HCT116 (cell line): ENCODE measurements around the gene EGFLAM.

Source experiments
- CEBPB ChIP-seq: IDR thresholded peaks from 2 replicates; pipeline ENCODE4 v1.6.1; 2012; ENCODE audit warnings: low read depth
- CTCF ChIP-seq, 3 experiments: fragments of 200-600 bp in 1 of 3; sonication (generic) in 1 of 3; IDR thresholded peaks in 2 of 3; conservative IDR thresholded peaks in 1 of 3; 2 replicates each; pipeline ENCODE4 v1.5.1; 2012 to 2017; ENCODE audit warnings: low read depth in 2 of 3, low read length in 2 of 3, antibody characterized with exemption in 1 of 3, borderline replicate concordance in 1 of 3, control low read depth in 1 of 3, mild to moderate bottlenecking in 1 of 3, mixed read lengths in 1 of 3, mixed run types in 1 of 3, moderate library complexity in 1 of 3; ENCODE audit not compliant: insufficient read depth in 1 of 3
- ELF1 ChIP-seq: IDR thresholded peaks from 2 replicates; pipeline ENCODE4 v1.6.1; 2012; ENCODE audit warnings: low read depth, borderline replicate concordance
- EZH2 ChIP-seq: fragments of 200-600 bp; sonication (generic); IDR thresholded peaks from 2 replicates; pipeline ENCODE4 v1.6.1; 2017; ENCODE audit warnings: antibody characterized with exemption, mixed run types
- MAX ChIP-seq: IDR thresholded peaks from 2 replicates; pipeline ENCODE4 v1.6.1; 2012
- POLR2A ChIP-seq: IDR thresholded peaks from 2 replicates; pipeline ENCODE4 v1.7.0; 2011; ENCODE audit warnings: borderline replicate concordance; ENCODE audit not compliant: insufficient read depth, insufficient read length; ENCODE audit errors: extremely low read depth
- POLR2AphosphoS5 ChIP-seq: IDR thresholded peaks from 2 replicates; pipeline ENCODE4 v1.6.1; 2011; ENCODE audit warnings: mild to moderate bottlenecking, low read depth, low read length, moderate library complexity
- RAD21 ChIP-seq: IDR thresholded peaks from 2 replicates; pipeline ENCODE4 v1.6.1; 2012; ENCODE audit warnings: low read depth, mild to moderate bottlenecking
- SP1 ChIP-seq: IDR thresholded peaks from 2 replicates; pipeline ENCODE4 v1.6.1; 2012; ENCODE audit warnings: low read depth
- SRF ChIP-seq: IDR thresholded peaks from 2 replicates; pipeline ENCODE4 v1.6.1; 2012; ENCODE audit warnings: low read depth
- TCF7L2 ChIP-seq: IDR thresholded peaks from 2 replicates; pipeline ENCODE4 v1.7.0; 2011; ENCODE audit warnings: borderline replicate concordance, inconsistent platforms; ENCODE audit not compliant: insufficient read depth, insufficient read length; ENCODE audit errors: extremely low read depth
- YY1 ChIP-seq: IDR thresholded peaks from 2 replicates; pipeline ENCODE4 v1.6.1; 2011; ENCODE audit warnings: low read length, low read depth, moderate library complexity, mild to moderate bottlenecking; ENCODE audit not compliant: insufficient replicate concordance; ENCODE audit errors: extremely low read depth
- ZFX ChIP-seq: fragments of 450-650 bp; IDR thresholded peaks from 2 replicates; pipeline ENCODE4 v1.6.1; 2017
- TF ChIP-seq, protein P1 (sequence below): IDR thresholded peaks from 2 replicates; pipeline ENCODE4 v1.6.1; 2012; ENCODE audit warnings: low read depth

DNA sequence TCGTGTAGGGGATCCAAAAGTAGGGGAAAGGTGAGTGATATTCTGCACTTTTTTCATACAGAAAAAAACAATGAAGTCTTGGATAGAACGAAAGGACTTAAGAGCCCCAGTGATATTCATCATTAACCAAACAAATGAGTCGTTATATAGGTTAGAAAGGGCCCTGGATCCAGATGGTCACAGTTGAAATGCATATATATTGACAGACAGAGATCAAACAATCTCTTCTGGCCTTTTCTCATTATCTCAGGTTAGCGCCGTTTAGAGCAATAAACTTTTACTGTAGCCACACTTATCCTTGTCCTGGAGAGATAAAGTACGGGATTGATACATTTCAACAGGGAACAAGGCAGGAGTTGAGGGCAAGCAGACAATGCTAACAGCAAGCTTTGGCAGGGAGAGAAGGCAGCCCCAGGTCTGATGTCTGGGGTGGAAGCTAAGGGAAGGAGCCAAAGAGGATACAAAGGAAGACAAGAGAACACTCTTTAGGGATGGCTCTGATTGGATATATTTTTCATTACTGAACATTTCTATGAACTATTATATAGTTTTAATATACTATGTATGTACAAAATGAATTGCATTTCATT is 221.1 kb downstream of the EGFLAM start:
- no peak for TF ChIP-seq POLR2A
- TF ChIP-seq CTCF (IDR thresholded peaks at IDR 0.05 in 2 of 3, conservative IDR thresholded peaks at IDR 0.05 in 1 of 3; ENCODE audit: borderline replicate concordance in 1 of 3, insufficient read depth in 1 of 3, low read depth in 2 of 3, low read length in 2 of 3) = no peak
- TF ChIP-seq SRF = no peak
- TF ChIP-seq EZH2 = no peak
- no peak for TF ChIP-seq RAD21
- TF ChIP-seq POLR2AphosphoS5 = no peak
- TF ChIP-seq ELF1 = no peak
- no peak for TF ChIP-seq SP1
- no peak for TF ChIP-seq TCF7L2
- no peak for TF ChIP-seq MAX
- TF ChIP-seq YY1 = no peak
- no peak for TF ChIP-seq ZFX
- TF ChIP-seq, protein P1, sequence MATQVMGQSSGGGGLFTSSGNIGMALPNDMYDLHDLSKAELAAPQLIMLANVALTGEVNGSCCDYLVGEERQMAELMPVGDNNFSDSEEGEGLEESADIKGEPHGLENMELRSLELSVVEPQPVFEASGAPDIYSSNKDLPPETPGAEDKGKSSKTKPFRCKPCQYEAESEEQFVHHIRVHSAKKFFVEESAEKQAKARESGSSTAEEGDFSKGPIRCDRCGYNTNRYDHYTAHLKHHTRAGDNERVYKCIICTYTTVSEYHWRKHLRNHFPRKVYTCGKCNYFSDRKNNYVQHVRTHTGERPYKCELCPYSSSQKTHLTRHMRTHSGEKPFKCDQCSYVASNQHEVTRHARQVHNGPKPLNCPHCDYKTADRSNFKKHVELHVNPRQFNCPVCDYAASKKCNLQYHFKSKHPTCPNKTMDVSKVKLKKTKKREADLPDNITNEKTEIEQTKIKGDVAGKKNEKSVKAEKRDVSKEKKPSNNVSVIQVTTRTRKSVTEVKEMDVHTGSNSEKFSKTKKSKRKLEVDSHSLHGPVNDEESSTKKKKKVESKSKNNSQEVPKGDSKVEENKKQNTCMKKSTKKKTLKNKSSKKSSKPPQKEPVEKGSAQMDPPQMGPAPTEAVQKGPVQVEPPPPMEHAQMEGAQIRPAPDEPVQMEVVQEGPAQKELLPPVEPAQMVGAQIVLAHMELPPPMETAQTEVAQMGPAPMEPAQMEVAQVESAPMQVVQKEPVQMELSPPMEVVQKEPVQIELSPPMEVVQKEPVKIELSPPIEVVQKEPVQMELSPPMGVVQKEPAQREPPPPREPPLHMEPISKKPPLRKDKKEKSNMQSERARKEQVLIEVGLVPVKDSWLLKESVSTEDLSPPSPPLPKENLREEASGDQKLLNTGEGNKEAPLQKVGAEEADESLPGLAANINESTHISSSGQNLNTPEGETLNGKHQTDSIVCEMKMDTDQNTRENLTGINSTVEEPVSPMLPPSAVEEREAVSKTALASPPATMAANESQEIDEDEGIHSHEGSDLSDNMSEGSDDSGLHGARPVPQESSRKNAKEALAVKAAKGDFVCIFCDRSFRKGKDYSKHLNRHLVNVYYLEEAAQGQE = no peak
- TF ChIP-seq CEBPB = no peak
